VCaP (cell line): ENCODE measurements around the gene CDK8.

Experiments
- H3K27ac ChIP-seq: fragments of 450-650 bp; 2 replicates; pipeline ENCODE4 v1.5.1; 2017
- TF ChIP-seq, protein P1 (sequence below): fragments of 450-650 bp; conservative IDR thresholded peaks from 2 replicates; pipeline ENCODE4 v1.5.1; 2017; ENCODE audit warnings: mild to moderate bottlenecking, moderate library complexity

Gene CDK8

DNA sequence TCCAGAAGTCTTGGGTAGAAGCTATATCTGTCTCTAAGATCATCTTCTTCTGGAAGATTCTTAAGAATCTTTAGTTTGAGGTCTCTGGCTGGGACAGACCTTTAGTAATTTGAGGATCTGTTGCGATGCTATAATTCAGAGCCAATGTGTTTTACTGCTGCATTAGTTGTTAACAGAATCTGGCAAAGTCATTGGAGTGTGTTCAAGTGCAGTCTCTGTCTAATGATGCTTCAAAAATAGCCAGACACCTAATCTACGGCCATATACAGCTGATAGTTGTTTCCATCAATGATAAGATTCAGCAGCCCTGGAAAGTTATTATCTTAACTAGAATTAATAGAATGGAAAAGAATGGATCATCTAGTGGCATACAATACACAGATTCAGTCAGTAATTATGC, 72.6 kb downstream of the CDK8 start:
- TF ChIP-seq, protein P1, sequence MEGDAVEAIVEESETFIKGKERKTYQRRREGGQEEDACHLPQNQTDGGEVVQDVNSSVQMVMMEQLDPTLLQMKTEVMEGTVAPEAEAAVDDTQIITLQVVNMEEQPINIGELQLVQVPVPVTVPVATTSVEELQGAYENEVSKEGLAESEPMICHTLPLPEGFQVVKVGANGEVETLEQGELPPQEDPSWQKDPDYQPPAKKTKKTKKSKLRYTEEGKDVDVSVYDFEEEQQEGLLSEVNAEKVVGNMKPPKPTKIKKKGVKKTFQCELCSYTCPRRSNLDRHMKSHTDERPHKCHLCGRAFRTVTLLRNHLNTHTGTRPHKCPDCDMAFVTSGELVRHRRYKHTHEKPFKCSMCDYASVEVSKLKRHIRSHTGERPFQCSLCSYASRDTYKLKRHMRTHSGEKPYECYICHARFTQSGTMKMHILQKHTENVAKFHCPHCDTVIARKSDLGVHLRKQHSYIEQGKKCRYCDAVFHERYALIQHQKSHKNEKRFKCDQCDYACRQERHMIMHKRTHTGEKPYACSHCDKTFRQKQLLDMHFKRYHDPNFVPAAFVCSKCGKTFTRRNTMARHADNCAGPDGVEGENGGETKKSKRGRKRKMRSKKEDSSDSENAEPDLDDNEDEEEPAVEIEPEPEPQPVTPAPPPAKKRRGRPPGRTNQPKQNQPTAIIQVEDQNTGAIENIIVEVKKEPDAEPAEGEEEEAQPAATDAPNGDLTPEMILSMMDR: no peak
- H3K27ac ChIP-seq: no peak overlapping the region

DNA sequence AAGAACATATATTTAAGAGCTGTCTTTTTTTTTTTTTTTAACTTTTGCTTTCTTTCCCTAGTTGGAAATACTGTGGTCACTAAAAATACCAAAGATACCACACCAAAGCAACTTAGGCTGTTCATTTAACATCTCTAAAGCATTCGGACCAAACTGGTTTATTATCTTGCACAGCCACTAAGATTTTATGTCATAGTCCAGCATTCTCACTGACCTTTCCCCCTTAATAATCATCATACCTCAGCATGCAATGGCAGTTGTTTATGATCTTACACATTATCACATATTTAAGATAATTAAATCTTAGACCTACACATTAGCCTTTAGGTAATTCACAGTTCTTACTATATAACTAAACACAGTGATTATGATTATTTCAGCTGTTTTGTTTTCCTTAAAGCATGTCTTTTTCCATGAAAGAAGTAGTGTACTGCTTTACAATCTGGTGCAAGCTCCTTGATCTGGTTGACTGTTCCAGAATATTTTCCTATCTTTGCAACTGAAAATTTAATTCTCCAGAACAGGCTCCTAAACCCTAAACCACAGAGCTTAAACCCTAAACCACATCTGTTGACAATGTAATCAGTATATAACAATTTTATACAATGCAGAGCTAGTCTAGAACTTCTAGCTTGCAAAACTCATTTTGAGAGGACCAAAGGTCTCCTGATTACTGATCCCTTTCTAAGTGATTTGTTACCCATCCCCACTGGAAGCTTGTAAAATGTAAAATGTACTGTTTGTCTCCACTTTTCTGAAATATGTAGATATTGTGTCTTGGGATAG, 74.2 kb downstream of the CDK8 start:
- TF ChIP-seq, protein P1: no peak
- H3K27ac ChIP-seq: no peak overlapping the region

DNA sequence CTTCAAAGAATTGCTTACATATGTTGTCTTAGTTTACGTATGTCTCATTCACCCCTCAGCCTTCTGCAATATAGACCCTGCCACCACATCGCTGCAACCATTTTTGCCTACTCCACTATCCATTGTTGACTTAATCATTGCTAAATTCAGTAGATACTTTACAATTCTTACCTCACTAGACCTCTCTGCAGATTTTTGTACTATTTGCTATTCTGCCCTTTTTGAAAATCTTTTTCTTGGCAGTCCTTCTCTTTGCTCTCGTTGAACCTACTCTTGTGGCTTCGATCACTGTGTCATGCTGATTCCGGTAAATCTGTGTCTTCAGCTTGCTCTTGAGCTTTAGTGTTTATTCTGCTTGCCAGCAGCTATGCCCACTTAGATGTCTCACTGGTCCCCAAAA, 81.2 kb downstream of the CDK8 start:
- TF ChIP-seq, protein P1: no peak
- no peak overlapping the region for H3K27ac ChIP-seq

DNA sequence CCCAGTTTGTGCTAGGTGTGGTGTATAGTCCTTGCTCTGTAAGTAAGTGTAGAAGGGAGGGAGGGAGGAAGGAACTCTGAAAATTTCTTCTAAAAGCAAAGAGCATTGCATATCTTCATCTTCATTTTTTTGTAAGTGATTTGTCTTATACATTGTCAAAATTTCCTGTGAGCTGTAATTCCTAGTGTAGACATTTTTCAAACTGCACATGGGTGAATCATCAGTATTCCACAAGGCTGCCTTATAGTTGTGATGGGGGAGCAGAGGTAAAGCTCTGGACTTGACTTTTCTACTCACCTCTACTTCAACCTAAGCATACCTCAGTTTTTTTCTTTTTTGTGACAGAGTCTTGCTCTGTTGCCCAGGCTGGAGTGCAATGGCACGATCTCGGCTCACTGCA, 86.9 kb downstream of the CDK8 start:
- TF ChIP-seq, protein P1: no peak

DNA sequence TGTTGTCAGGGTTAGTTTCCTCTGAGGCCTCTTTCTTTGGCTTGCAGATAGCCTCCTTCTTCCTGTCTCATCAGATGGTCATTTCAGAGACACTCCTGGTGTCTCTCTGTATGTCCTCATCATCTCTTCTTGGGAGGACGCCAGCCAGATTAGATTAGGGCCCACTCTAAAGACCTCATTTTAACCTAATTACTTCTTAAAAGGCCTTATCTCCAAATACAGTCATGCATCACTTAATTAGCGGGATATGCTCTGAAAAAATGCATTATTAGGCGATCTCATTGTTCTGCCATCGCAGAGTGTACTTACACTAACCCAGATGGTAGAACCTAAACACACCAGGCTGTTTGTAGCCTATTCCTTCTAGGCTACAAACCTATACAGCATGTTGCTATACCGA, 89.0 kb downstream of the CDK8 start:
- no peak overlapping the region for H3K27ac ChIP-seq
- TF ChIP-seq, protein P1: no peak

More for the DNA sequence above, 86.9 kb downstream of the CDK8 start:
- no peak overlapping the region for H3K27ac ChIP-seq

DNA sequence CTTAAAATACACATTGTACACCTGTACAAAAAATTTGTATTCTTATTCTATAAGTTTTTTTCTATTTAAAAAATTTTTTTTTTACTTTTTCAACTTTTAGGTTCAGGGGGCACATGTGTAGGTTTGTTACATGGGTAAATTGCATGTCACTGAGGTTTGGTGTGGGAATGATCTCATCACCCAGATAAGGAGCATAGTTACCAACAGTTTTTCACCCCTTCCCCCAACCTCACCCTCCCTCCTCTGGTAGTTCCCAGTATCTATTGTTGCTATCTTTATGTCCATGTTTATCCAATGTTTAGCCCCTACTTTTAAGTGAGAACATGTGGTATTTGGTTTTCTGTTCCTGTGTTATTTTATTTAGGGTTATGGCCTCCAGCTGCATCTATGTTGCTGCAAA, 89.9 kb downstream of the CDK8 start:
- H3K27ac ChIP-seq: no peak overlapping the region
- TF ChIP-seq, protein P1: no peak

DNA sequence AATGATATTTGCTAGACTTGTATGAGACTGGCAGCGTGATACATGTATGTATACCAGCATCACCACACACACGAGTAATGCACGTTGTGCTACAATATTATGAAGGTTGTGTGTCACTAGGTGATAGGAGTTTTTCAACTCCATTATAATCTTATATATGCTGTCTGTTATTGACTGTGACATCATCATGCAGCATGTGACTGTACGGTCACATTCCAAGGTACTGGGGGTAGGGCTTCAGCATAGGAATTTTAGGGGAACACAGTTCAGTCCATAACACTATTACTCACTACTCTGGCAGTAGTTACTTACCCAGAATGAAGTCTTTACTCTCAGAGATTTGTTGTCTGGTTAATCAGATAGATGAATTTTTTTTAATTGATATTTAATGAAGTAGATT, 91.1 kb downstream of the CDK8 start:
- no peak overlapping the region for H3K27ac ChIP-seq
- TF ChIP-seq, protein P1: no peak
